ENCODE results near the gene DES.

Gene DES

GRCh38 chr2:219384083-219384713, 34.0 kb upstream of the DES start:
- DNase-seq (ENCODE audit: low spot score): no peak
- TF ChIP-seq CTCF (IDR thresholded peaks at IDR 0.05; ENCODE audit: extremely low read depth, insufficient read depth, missing control alignments): no peak
- in situ Hi-C loops (cut with MboI; ENCODE audit: low pct_unique_long_range_greater_than_20kb, low sequenced_read_pairs, unreplicated experiment): no loop called here

- TF ChIP-seq CTCF (IDR thresholded peaks at IDR 0.05; ENCODE audit: extremely low read depth, insufficient read depth, missing control alignments): no peak
- no peak for DNase-seq (ENCODE audit: low spot score)
- in situ Hi-C loops (cut with MboI; ENCODE audit: low pct_unique_long_range_greater_than_20kb, low sequenced_read_pairs, unreplicated experiment): no loop called here
These were observed 33.3 kb upstream of the DES start for GRCh38 chr2:219384859-219385258.

- no peak for TF ChIP-seq CTCF (IDR thresholded peaks at IDR 0.05; ENCODE audit: extremely low read depth, insufficient read depth, missing control alignments)
- in situ Hi-C loops (cut with MboI; ENCODE audit: low pct_unique_long_range_greater_than_20kb, low sequenced_read_pairs, unreplicated experiment): no loop called here
These were observed 32.1 kb upstream of the DES start for GRCh38 chr2:219385958-219386520.

GRCh38 chr2:219386532-219387280, 31.5 kb upstream of the DES start:
- TF ChIP-seq CTCF (IDR thresholded peaks at IDR 0.05; ENCODE audit: extremely low read depth, insufficient read depth, missing control alignments): no peak
- in situ Hi-C loops (cut with MboI; ENCODE audit: low pct_unique_long_range_greater_than_20kb, low sequenced_read_pairs, unreplicated experiment): no loop called here
- DNase-seq (ENCODE audit: low spot score): no peak

More at GRCh38 chr2:219385958-219386520, 32.1 kb upstream of the DES start:
- DNase-seq (ENCODE audit: low spot score): no peak

GRCh38 chr2:219387306-219388120, 30.7 kb upstream of the DES start, which contains the start of gene DNPEP:
Gene DNPEP (minus strand): TSS chr2:219387912. CDS start chr2:219387794, 118 bp downstream.
- no peak for DNase-seq (ENCODE audit: low spot score)
- in situ Hi-C loops (cut with MboI; ENCODE audit: low pct_unique_long_range_greater_than_20kb, low sequenced_read_pairs, unreplicated experiment): no loop called here
- TF ChIP-seq CTCF (IDR thresholded peaks at IDR 0.05; ENCODE audit: extremely low read depth, insufficient read depth, missing control alignments): no peak
